Psoas muscle (tissue), 8 donors: Measurements from ENCODE around the gene ZNF628. TPM values are rescaled to one million over a fixed set of nuclear protein-coding genes. Genes with fewer than 3 reads are reported as not detected.
"Not testable (repeated sequence)": the region's sequence is repeated elsewhere in the genome, so short reads cannot be mapped to it uniquely, and the experiment has no call there.

ENCODE experiments used
- ATAC-seq, 4 donors: fragments of 200-7000 bp; cut with Tn5 transposase; one replicate each; pipeline ENCODE4 v1.9.1; 2020; ENCODE audit warnings: moderate library complexity in 3 of 4, mild to moderate bottlenecking in 2 of 4
- DNase-seq, 2 donors: peaks; one replicate each; pipeline ENCODE4 v3.0.0-alpha.2; 2020
- H3K27ac ChIP-seq: fragments of 200-600 bp; one replicate; pipeline ENCODE4 v1.8.0; 2022
- H3K27me3 ChIP-seq, 3 donors: fragments of 200-600 bp in 1 of 3; one replicate each; pipeline versions ENCODE4 v1.6.1 to v1.8.0; 2013 to 2022; ENCODE audit warnings: low read length in 2 of 3, mild to moderate bottlenecking in 2 of 3, moderate library complexity in 1 of 3; ENCODE audit not compliant: insufficient read depth in 3 of 3
- H3K36me3 ChIP-seq, 2 donors: fragments of 200-600 bp in 1 of 2; one replicate each; pipeline versions ENCODE4 v1.6.1 to v1.8.0; 2013 to 2022; ENCODE audit warnings: low read depth in 1 of 2, mild to moderate bottlenecking in 1 of 2, moderate library complexity in 1 of 2; ENCODE audit not compliant: insufficient read depth in 1 of 2
- H3K4me1 ChIP-seq: fragments of 200-600 bp; one replicate; pipeline ENCODE4 v1.8.0; 2022
- H3K4me3 ChIP-seq: fragments of 200-600 bp; one replicate; pipeline ENCODE4 v1.8.0; 2022; ENCODE audit warnings: mild to moderate bottlenecking
- H3K9me3 ChIP-seq: fragments of 200-600 bp; one replicate; pipeline ENCODE4 v1.8.0; 2022
- WGBS, 3 donors: extraction: QIAGEN DNeasy Blood & Tissue Kit; methylation state at CpG; one replicate each; pipeline versions ENCODE4 v1.1.6 to v1.1.7; 2013; 5-methylcytosine and 5-hydroxymethylcytosine counted together
- intact Hi-C, 2 donors: fragments of 100-400 bp; cut with DNase I; formaldehyde crosslinking; loops; one replicate each; pipeline versions ENCODE4 v1.11.0 to v1.14.2; 2022
- polyA plus RNA-seq, 3 donors: library from polyadenylated mRNA; stranded (reverse); fragments of 200-250 nt; gene quantifications; one replicate each; pipeline ENCODE4 v1.2.3, GENCODE V29; 2013
- total RNA-seq, 4 donors: library from RNA; stranded (reverse); fragmentation: NEBNext Ultra II Directional in 2 of 4; extraction: Animal tissue kit (Norgen Biotek cat#: 25700) in 2 of 4; gene quantifications; one replicate each; pipeline versions ENCODE4 v1.2.1 to v1.2.4, GENCODE V29; 2021 to 2023
- TF ChIP-seq, protein P1 (sequence below): fragments of 200-600 bp; IDR thresholded peaks from one replicate; pipeline ENCODE4 v1.8.0; 2022; ENCODE audit warnings: antibody characterized with exemption
- donor health status: healthy with polysubstance abuse.
- donor health status: DM: no; HTN: no; CAD: no; lungs with moderate emphysema.
- donor health status: Bipolar disorder and iron deficiency.
- donor health status: healthy.
- donor health status: DM: yes; HTN: yes; CAD: no.
- donor health status: DM: no; HTN: no; CAD: no.
- donor health status: DM: no; HTN: no; CAD: no.
- donor health status: DM: yes; HTN: yes; CAD: no.

ZNF628 gene
- total and polyA plus RNA-seq, 7 donors: 5.9 to 14.3 (median 12.2) TPM

DNA sequence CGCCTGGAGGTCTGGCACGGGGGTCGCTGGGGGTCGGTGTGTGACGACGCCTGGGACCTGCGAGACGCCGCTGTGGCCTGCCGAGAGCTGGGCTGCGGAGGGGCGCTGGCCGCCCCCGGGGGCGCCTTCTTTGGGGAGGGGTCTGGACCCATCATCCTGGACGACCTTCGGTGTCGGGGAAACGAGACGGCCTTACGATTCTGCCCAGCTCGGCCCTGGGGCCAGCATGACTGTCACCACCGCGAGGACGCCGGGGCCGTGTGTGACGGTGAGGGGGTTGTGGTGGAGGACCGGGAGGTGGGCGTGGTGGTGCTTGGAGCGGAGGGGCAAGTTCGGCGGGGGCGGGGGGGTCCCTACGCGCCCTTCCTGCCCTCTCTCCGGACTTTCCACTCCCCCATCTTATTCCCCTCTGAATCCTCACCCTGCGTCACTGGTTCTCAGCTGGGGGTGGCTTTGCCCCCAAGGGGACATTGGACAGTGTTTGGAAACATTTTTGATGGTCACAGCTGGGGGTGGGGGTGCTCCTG, 17.3 kb downstream of the ZNF628 start:
- Histone ChIP-seq H3K4me3 (peak overlapping the region; percentile 52), H3K4me1 (no peaks in the 10 kb centered on the region), H3K27ac (peak overlapping the region; percentile 46), H3K27me3 (peaks cover 0 to 7% (median 5%) of the 10 kb centered on the region in 3 donors), H3K9me3 (no peaks in the 10 kb centered on the region), H3K36me3 (peaks cover 0 to 1% of the 10 kb centered on the region in 2 donors)
- peak in 1 of 2 donors; percentile 54 for DNase-seq
- WGBS, 3 donors: 57 to 60% (median 58%) methylated on average over 27 to 38 of the region's 38 CpGs
- peak in 1 of 4 donors; percentile 3 for ATAC-seq
- intact Hi-C loops: no loop called here
- TF ChIP-seq, protein P1, sequence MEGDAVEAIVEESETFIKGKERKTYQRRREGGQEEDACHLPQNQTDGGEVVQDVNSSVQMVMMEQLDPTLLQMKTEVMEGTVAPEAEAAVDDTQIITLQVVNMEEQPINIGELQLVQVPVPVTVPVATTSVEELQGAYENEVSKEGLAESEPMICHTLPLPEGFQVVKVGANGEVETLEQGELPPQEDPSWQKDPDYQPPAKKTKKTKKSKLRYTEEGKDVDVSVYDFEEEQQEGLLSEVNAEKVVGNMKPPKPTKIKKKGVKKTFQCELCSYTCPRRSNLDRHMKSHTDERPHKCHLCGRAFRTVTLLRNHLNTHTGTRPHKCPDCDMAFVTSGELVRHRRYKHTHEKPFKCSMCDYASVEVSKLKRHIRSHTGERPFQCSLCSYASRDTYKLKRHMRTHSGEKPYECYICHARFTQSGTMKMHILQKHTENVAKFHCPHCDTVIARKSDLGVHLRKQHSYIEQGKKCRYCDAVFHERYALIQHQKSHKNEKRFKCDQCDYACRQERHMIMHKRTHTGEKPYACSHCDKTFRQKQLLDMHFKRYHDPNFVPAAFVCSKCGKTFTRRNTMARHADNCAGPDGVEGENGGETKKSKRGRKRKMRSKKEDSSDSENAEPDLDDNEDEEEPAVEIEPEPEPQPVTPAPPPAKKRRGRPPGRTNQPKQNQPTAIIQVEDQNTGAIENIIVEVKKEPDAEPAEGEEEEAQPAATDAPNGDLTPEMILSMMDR: no peak

DNA sequence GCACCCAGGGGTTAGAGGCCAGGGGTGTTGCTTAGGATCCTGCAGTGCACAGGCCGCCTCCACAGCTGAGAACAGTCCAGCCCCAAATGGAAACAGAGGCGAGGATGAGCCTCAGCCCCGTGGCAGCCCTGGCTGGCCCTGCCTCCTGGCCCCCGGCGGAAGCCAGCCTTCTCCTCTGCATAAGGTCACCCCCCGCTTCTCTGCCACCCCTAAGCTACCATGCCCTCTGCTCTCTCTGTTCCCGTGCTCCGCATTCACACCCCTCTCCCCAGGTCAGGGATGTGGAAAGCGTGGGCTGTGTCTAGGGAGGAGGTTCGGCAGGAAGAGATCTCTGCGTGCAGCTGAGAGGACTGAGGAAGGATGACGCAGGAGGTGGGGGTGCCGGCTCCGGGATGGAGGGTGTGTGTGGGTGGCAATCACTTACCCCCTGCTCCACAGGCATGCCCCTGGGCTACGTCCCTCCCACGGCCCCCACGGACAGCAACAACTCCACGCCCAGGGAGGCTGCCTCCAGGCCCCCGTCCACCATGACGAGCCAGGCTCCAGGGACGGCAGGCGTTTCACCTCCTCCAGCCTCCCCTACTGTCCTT, 17.9 kb downstream of the ZNF628 start:
- Histone ChIP-seq H3K4me1 (no peaks in the 10 kb centered on the region), H3K27me3 (peaks cover 0 to 5% (median 2%) of the 10 kb centered on the region in 3 donors), H3K27ac (peak overlapping the region; percentile 46), H3K4me3 (peak overlapping the region; percentile 52), H3K36me3 (peaks cover 0 to 3% of the 10 kb centered on the region in 2 donors), H3K9me3 (no peaks in the 10 kb centered on the region)
- DNase-seq (peak; percentile 74 to 78), ATAC-seq (peak; percentile 20 to 70 (median 42))
- TF ChIP-seq, protein P1: no peak
- intact Hi-C loops: no loop called here
- WGBS, 3 donors: 45 to 57% (median 51%) methylated on average over 15 to 22 of the region's 22 CpGs

DNA sequence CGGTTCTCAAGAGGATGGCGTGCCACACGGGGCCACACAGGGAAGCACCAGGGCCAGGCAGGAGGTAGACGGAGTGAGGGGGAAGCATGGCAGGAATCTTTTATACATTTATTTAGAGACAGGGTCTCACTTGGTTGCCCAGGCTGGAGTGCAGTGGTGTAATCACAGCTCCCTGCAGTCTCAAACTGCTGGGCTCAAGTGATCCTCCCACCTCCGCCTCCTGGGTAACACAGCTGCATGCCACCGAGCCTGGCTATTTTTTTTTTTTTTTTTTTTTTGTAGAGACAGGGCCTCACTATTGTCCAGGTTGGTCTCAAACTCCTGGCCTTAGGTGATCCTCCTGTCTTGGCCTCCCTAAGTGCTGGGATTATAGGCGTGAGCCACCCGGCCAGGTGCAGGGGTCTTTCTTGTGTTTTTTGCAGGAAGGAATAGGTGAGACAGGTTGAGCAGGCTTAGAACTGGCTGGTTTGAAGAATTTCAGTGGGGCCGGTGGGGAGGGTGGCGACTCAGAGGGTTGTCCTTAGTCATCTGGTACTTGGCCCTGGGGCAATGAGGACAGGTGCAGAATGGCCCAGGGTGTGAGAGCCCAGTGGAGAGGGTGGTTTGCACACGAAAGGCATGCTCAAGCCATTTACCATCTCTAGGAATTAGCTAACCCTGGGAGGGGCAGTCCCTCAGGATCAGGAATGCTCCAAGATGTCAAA, 19.4 kb downstream of the ZNF628 start:
- intact Hi-C loops: no loop called here
- DNase-seq: no peak

DNA sequence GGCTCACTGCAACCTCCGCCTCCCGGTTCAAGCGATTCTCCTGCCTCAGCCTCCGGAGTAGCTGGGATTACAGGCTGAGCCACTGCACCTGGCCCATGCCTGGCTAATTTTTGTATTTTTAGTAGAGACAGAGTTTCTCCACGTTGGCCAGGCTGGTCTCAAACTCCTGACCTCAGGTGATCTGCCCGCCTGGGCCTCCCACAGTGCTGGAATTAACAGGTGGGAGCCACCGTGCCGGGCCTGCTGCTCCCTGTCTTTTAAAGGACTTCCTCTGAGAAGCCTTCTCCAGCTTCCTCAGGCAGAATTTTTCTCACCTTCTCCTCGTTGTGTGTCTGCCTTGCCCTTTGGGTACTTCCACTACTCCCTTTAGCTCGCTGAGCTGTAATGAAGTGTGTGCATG, 20.4 kb downstream of the ZNF628 start:
- 78 to 79% (median 78%) methylated on average over 10 of the region's 10 CpGs for WGBS, 3 donors
- intact Hi-C loops, H3K4me3 ChIP-seq, H3K27me3 ChIP-seq, H3K36me3 ChIP-seq, H3K27ac ChIP-seq, DNase-seq, ATAC-seq, H3K9me3 ChIP-seq, H3K4me1 ChIP-seq: not testable (repeated sequence)

More for the DNA sequence above, 19.4 kb downstream of the ZNF628 start:
- no peak for ATAC-seq
- H3K27ac ChIP-seq: no peak overlapping the region
- 73 to 91% (median 78%) methylated on average over 10 to 11 of the region's 11 CpGs for WGBS, 3 donors
- no peak overlapping the region for H3K4me3 ChIP-seq
- peaks cover 0 to 2% (median 0%) of the 10 kb centered on the region in 3 donors for H3K27me3 ChIP-seq
- H3K4me1 ChIP-seq: no peaks in the 10 kb centered on the region
- TF ChIP-seq, protein P1: no peak
- H3K9me3 ChIP-seq: no peaks in the 10 kb centered on the region
- H3K36me3 ChIP-seq: peaks cover 0 to 3% of the 10 kb centered on the region in 2 donors

DNA sequence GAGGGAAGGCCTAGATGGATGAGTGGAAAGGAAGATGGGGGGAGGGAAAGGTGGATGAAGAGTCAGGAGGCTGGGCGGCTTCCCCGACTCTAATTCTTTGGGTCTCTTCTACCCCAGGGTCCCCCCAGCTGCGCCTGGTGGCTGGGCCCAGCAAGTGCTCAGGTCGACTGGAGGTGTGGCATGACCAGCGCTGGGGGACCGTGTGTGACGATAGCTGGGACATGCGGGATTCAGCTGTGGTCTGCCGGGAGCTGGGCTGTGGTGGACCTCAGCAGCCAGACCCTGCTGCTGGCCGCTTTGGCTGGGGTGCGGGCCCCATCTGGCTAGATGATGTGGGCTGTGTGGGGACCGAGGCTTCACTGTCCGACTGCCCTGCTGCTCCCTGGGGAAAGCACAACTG, 21.3 kb downstream of the ZNF628 start:
- peak in 1 of 2 donors; percentile 32 for DNase-seq
- peaks cover 0 to 2% (median 0%) of the 10 kb centered on the region in 3 donors for H3K27me3 ChIP-seq
- no peak overlapping the region for H3K27ac ChIP-seq
- no peak for ATAC-seq
- no peak overlapping the region for H3K4me3 ChIP-seq
- TF ChIP-seq, protein P1: no peak
- no peaks in the 10 kb centered on the region for H3K9me3 ChIP-seq
- H3K4me1 ChIP-seq: no peaks in the 10 kb centered on the region
- H3K36me3 ChIP-seq: peaks cover 0 to 3% of the 10 kb centered on the region in 2 donors
- intact Hi-C loops: no loop called here
- WGBS, 3 donors: 80 to 89% (median 85%) methylated on average over 10 to 13 of the region's 13 CpGs
